22Rv1 (cell line): Measurements from ENCODE around the gene MYLK3.

Experiments
- ZFX ChIP-seq: fragments of 450-650 bp; IDR thresholded peaks from 2 replicates; pipeline ENCODE4 v1.6.1; 2017; ENCODE audit warnings: antibody characterized with exemption, borderline replicate concordance
- TF ChIP-seq, protein P1 (sequence below): fragments of 450-650 bp; IDR thresholded peaks from 2 replicates; pipeline ENCODE4 v1.5.1; 2017; ENCODE audit warnings: mild to moderate bottlenecking

- TF ChIP-seq, protein P1, sequence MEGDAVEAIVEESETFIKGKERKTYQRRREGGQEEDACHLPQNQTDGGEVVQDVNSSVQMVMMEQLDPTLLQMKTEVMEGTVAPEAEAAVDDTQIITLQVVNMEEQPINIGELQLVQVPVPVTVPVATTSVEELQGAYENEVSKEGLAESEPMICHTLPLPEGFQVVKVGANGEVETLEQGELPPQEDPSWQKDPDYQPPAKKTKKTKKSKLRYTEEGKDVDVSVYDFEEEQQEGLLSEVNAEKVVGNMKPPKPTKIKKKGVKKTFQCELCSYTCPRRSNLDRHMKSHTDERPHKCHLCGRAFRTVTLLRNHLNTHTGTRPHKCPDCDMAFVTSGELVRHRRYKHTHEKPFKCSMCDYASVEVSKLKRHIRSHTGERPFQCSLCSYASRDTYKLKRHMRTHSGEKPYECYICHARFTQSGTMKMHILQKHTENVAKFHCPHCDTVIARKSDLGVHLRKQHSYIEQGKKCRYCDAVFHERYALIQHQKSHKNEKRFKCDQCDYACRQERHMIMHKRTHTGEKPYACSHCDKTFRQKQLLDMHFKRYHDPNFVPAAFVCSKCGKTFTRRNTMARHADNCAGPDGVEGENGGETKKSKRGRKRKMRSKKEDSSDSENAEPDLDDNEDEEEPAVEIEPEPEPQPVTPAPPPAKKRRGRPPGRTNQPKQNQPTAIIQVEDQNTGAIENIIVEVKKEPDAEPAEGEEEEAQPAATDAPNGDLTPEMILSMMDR, result peak; percentile 97
- no peak for TF ChIP-seq ZFX
Measured at GRCh38 chr16:46673320-46674013, 74.7 kb downstream of the MYLK3 start.
